ENCODE data around the gene FLOT1. TPM values are rescaled to one million over a fixed set of nuclear protein-coding genes. Genes with fewer than 3 reads are reported as not detected.

FLOT1 gene
- total RNA-seq, 2 donors from 2014 or later = 121 to 141 TPM

DNA sequence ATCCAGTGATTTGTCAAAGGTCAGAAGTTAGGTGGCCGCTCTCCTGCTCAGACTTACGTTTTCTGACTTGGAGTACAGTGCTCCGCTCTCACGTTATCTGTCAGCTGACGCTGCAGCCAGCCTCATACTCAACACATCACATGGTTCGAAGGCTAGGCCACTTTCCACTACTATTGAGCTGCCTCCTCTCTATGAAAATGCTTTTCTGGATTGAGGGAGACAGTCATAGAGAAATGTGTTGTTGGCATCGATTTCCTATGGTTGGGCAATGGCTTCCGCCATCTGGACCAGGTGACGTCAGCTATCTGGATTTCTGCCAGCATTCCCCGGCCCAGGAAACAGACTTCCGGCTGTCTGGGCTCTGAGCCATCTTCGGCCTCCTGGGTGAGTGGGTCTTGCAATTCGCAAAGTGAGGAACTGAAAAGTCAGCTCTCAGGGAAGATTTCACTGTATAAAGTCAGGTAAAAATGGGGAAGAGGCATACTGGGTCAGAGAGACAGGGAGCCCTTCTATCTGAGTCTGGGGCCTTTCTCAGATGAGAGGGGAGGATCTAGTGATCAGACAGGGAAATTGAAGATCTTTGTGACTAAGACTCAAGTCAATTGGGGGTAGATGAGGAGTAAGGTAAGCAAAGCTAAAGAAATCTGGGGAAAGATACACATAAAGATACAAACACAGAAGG, 39.4 kb upstream of the FLOT1 start:
- Mint-ChIP-seq H3K27me3 (ENCODE audit: insufficient read depth) (peaks cover 2% of the 10 kb centered on the region), H3K27ac (no peak overlapping the region), H3K36me3 (ENCODE audit: low read depth) (no peaks in the 10 kb centered on the region), H3K4me3 (no peak overlapping the region), H3K9me3 (peaks cover 15% of the 10 kb centered on the region), H3K4me1 (peaks cover 7% of the 10 kb centered on the region)
- Histone ChIP-seq H3K27ac (ENCODE audit: low read depth, low read length) (no peak overlapping the region), H3K9me3 (ENCODE audit: control insufficient read depth, low read length) (peaks cover 8% of the 10 kb centered on the region), H3K36me3 (ENCODE audit: control insufficient read depth, insufficient read depth, low read length) (no peaks in the 10 kb centered on the region), H3K27me3 (ENCODE audit: control insufficient read depth, insufficient read depth, low read length, poor library complexity, severe bottlenecking) (no peaks in the 10 kb centered on the region), H3K9ac (ENCODE audit: extremely low read depth, low read length, poor library complexity, severe bottlenecking) (no peak overlapping the region), H3K4me1 (ENCODE audit: control insufficient read depth, insufficient read depth, low read length) (no peaks in the 10 kb centered on the region), H3K4me3 (ENCODE audit: low read length) (no peak overlapping the region)
- no peak for DNase-seq
- 93 to 98% methylated on average over 10 to 13 of the region's 13 CpGs for WGBS, 2 experiments (ENCODE audit: insufficient coverage in 1 of 2, insufficient read length in 1 of 2)
- TF ChIP-seq, protein P1, sequence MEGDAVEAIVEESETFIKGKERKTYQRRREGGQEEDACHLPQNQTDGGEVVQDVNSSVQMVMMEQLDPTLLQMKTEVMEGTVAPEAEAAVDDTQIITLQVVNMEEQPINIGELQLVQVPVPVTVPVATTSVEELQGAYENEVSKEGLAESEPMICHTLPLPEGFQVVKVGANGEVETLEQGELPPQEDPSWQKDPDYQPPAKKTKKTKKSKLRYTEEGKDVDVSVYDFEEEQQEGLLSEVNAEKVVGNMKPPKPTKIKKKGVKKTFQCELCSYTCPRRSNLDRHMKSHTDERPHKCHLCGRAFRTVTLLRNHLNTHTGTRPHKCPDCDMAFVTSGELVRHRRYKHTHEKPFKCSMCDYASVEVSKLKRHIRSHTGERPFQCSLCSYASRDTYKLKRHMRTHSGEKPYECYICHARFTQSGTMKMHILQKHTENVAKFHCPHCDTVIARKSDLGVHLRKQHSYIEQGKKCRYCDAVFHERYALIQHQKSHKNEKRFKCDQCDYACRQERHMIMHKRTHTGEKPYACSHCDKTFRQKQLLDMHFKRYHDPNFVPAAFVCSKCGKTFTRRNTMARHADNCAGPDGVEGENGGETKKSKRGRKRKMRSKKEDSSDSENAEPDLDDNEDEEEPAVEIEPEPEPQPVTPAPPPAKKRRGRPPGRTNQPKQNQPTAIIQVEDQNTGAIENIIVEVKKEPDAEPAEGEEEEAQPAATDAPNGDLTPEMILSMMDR (conservative IDR thresholded peaks at IDR 0.05) = no peak

DNA sequence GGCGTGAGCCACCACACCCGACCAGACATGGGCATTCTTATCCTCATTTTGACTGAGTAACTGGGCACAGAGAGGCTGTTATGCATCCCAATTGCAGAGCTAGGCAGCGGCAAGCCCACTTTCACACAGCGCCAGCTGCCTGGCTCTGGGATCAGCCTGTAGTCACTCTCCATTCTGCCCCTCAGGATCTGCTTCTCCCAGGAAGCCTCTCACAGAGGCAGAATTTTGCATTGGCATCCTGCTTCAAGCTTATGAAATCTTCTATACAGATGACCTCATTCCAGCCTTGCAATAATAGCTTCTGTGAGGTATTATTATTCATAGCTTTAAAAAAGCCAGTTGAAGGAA, 38.9 kb upstream of the FLOT1 start:
- H3K4me1 ChIP-seq (ENCODE audit: control insufficient read depth, insufficient read depth, low read length) = no peaks in the 10 kb centered on the region
- peaks cover 8% of the 10 kb centered on the region for H3K9me3 ChIP-seq (ENCODE audit: control insufficient read depth, low read length)
- Mint-ChIP-seq H3K4me3 (no peak overlapping the region), H3K9me3 (peaks cover 15% of the 10 kb centered on the region), H3K27me3 (ENCODE audit: insufficient read depth) (no peaks in the 10 kb centered on the region), H3K36me3 (ENCODE audit: low read depth) (no peaks in the 10 kb centered on the region), H3K4me1 (peaks cover 7% of the 10 kb centered on the region), H3K27ac (no peak overlapping the region)
- H3K36me3 ChIP-seq (ENCODE audit: control insufficient read depth, insufficient read depth, low read length) = no peaks in the 10 kb centered on the region
- H3K27me3 ChIP-seq (ENCODE audit: control insufficient read depth, insufficient read depth, low read length, poor library complexity, severe bottlenecking) = no peaks in the 10 kb centered on the region
- TF ChIP-seq, protein P1 (conservative IDR thresholded peaks at IDR 0.05) = no peak
- no peak overlapping the region for H3K27ac ChIP-seq (ENCODE audit: low read depth, low read length)
- DNase-seq = no peak
- 90 to 94% methylated on average over 4 of the region's 4 CpGs for WGBS, 2 experiments (ENCODE audit: insufficient coverage in 1 of 2, insufficient read length in 1 of 2)
- no peak overlapping the region for H3K4me3 ChIP-seq (ENCODE audit: low read length)
- no peak overlapping the region for H3K9ac ChIP-seq (ENCODE audit: extremely low read depth, low read length, poor library complexity, severe bottlenecking)

DNA sequence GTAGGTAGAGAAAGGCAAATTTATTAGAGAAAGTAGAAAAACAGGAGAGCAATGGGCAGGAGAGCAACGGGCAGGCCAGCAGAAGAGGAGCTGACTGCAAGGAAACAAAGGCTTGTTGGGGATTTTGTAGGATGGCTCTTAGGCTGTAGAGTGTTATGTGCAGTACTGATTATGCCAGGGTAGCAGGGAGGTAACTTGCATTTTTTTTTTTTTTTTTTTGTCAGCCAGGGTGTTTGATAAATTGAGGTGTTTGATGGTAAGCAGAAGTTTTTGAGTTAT, 38.1 kb upstream of the FLOT1 start:
- no peak overlapping the region for H3K4me3 ChIP-seq (ENCODE audit: low read length)
- H3K4me1 ChIP-seq (ENCODE audit: control insufficient read depth, insufficient read depth, low read length) = no peaks in the 10 kb centered on the region
- peaks cover 15% of the 10 kb centered on the region for H3K9me3 Mint-ChIP-seq
- peaks cover 7% of the 10 kb centered on the region for H3K4me1 Mint-ChIP-seq
- H3K36me3 Mint-ChIP-seq (ENCODE audit: low read depth) = no peaks in the 10 kb centered on the region
- 88 to 90% methylated on average over 1 of the region's 1 CpG for WGBS, 2 experiments (ENCODE audit: insufficient coverage in 1 of 2, insufficient read length in 1 of 2)
- H3K27me3 ChIP-seq (ENCODE audit: control insufficient read depth, insufficient read depth, low read length, poor library complexity, severe bottlenecking) = no peaks in the 10 kb centered on the region
- no peaks in the 10 kb centered on the region for H3K27me3 Mint-ChIP-seq (ENCODE audit: insufficient read depth)
- no peak for DNase-seq
- no peak overlapping the region for H3K4me3 Mint-ChIP-seq
- H3K36me3 ChIP-seq (ENCODE audit: control insufficient read depth, insufficient read depth, low read length) = no peaks in the 10 kb centered on the region
- no peak overlapping the region for H3K9ac ChIP-seq (ENCODE audit: extremely low read depth, low read length, poor library complexity, severe bottlenecking)
- no peak overlapping the region for H3K27ac Mint-ChIP-seq
- peaks cover 8% of the 10 kb centered on the region for H3K9me3 ChIP-seq (ENCODE audit: control insufficient read depth, low read length)
- H3K27ac ChIP-seq (ENCODE audit: low read depth, low read length) = no peak overlapping the region
- TF ChIP-seq, protein P1 (conservative IDR thresholded peaks at IDR 0.05) = no peak
